Measurements from ENCODE around the gene LHFPL3.

LHFPL3 gene

DNA sequence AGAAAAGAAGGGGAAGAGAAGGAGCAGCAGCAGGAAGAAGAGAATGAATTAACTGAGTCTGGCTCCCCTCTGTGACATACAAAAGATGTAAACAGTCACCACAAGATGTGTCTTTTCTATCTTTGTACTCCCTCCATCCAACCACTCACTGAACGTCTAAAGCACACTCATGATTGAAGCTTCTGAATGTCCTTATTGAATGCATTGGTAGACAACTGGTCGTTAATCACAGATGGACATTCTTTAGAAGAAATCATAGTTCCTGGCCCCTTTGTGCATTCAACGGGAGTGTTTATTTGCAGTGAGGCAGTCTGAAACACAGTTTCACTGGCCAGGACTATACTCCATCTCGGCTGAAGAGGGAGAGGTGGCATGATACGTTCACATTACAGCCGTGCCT lies 479.3 kb downstream of the LHFPL3 start:
- no peak for DNase-seq

DNA sequence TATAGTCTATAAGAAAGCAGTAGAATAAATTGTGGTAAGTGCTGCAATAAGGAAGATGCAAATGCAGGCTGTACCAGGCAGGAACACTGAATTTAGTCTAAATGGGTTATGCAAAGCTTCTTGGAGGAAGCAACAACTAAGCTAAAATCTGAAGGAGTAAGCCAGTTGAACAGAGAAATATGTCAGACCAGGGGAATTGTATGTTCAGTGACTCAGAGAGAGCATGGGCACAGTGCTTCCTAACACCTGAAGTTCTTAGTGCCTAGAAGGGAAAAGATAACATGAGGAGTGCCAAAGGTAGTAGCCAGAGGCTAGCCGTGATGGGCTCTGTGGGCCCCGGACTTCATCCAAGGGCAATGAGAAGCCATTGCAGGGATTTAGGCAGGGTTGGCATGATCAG lies 481.5 kb downstream of the LHFPL3 start:
- DNase-seq, result no peak

DNA sequence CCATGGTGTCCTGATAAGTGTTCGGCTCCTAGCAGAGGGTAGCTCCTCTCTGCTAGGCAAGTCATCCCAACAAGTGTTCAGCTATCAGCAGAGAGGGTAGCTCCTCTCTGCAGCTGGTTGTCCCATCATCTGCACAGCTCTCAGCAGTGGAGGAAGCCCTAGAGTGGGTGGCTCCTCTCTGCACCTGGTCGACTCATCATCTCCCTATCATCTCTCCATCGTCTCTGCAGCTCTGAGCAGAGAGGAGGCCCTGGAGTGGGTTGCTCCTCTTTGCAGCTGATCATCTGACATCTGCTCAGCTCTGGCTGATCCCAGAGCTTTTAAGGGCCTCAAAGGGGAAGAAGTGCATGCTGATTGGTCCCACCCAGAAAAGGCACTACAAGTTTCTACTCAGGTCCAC lies 485.7 kb downstream of the LHFPL3 start:
- DNase-seq, result no peak

DNA sequence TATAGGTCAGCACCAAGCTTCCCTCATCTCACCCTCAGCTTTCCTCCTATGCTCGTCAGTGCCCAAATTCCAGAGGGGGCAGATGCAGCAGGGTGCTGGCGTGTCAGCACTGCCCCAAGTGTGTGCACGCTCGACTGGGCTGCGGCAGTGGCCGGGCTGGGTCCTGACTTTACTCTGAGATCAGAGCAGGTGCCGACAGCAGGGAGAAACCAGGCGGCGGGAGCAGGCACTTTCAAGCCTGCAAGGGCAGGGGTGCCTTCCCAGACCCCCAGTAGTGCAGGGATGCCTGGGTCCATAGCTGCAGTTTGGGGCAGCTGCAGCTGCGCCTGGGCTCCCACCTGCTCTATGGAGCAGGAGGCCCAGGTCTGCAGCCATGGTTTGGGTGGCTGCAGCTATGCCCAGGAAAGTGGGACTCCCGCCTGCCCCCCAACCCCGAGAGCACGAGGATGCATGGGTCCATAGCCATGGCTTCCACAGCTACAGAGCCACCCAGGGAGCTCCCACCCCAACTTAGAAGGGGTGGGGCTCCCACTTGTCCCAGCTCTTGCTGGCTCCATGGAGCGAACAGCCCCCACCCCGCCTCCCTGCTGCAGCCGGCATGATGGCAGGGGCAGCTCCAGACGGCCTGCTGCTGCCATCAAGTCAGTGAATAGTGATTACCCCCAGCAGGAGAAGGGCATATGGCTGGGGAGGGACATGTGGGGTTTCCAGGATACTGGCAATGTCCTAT lies 486.4 kb downstream of the LHFPL3 start:
- no peak for DNase-seq

DNA sequence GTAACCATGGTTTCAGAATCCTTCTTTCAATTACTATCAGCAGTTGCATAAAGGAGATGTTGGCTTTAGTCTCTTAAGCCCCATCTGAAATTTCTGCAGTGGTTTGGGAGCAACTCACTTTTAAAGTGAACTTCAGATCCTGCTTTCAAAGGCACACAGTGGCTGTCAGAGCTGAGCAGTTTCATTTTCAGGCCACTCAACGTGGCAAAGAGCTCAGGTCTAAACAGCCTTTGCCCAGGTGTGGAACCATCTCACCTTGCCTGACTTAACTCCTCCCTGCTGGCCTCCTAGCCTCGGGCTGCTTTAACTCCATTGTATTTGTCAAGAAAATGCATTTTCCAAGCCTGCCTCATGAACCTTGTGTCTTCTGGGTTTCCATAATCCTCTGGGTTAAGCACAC lies 488.1 kb downstream of the LHFPL3 start:
- no peak for DNase-seq

DNA sequence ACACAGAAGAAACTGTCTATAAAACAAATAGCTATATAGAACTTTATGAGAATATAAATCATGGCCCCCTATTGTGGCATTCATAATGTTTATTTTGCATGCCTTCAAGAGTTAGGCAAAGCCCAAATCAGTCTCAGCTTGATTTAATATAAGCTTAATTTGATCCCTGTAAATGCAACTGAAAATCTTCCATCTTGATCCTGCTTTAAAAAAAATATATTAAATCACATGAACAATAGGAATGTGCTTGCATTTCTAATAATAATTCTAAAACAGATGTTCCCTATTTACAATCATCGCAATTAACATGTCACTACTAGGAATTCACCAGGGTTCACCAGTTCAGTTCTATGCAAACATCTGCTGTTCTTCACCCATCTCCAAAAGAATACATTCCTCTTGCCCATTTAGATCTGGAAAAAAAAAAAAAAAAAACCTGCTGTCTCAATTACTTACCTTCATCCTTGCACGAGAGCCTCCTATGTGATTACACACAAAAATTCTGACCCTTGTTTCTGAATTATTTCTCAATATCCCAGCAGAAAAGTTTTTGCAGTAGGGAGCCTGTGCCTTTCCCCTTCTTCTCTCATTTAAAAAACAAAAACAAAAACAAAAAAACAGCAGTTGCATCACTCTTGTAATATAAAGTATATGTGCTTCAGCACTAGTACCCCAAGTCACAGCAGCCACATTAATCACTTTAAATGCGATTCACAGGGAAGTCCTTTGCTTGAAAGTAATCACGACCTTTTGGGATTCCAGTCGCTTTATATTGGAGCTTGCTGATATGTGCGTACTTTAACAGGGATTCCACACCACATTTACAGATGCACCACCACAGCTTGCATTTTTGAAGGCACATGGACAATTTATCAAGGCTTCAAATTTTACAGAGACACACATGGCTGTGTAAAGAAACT lies 490.8 kb downstream of the LHFPL3 start:
- no peak for DNase-seq

DNA sequence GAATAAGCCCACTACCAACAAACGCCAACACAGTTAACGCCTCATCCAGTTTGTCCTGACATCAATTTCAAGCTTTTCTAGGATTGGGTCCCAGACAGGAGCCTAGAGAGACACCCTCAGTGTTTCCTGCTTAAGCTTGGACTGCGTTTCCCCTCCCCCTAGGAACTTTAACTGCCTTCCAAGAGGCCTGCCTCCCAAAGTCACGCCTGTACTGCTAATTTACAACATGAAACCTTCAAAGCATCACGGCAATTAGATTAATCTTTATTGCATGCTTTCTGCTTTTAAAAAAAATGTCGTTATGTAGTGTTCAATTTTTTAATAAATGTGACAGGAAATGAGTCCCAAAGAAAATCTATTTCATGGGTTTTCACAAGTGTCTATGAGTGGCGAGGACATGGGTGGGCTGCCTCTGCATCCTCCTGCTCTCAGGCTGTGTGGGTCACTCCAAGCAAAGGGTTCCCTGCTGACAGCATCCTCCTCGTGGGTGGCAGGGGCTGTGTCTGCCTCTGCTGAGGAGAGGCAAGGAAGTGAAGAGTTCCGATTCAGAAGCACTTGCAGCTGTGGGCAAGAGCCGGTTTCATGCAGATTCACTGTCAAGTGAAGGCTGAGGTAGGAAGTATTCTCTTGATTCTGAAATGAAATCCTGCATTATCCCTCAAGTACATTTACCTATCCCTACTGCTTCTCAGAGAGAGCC lies 492.6 kb downstream of the LHFPL3 start:
- DNase-seq, result no peak

DNA sequence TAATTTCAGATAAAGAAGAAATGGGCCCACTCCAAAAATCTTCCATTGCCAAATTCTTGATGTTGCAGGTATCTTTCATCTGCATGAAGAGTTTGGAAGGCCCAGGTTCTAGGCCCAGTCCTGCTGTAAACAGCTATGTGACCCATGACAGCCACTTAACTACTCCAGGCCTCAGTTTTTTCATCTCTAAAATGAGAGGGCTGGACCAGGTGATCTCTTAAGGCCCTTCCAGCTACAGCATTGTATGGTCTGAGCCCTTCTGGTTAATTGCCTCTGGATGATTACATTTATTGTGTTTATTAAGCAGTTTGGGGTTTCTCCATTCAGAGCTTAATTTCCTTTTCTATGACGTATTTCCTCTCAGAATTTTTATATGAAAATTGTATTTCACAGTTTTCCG lies 494.8 kb downstream of the LHFPL3 start:
- DNase-seq, result no peak

DNA sequence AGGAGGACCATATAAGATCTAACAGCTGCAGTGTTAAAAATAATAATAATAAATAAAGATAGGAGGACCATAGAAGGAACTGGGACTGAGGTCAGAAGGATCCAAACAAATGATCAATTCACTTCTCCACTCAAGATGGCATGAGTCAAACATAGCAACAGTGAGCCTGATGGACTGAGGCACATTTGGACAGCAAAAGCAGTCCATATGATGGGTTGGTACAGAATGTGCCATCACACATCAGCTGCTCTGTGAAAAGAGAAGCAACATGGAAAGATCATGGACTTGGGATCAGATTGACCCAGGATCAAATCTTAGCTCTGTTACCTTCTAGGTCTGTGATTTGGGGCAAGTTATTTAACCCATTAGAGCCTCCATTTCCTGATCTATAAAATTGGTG lies 496.7 kb downstream of the LHFPL3 start:
- DNase-seq, result no peak

DNA sequence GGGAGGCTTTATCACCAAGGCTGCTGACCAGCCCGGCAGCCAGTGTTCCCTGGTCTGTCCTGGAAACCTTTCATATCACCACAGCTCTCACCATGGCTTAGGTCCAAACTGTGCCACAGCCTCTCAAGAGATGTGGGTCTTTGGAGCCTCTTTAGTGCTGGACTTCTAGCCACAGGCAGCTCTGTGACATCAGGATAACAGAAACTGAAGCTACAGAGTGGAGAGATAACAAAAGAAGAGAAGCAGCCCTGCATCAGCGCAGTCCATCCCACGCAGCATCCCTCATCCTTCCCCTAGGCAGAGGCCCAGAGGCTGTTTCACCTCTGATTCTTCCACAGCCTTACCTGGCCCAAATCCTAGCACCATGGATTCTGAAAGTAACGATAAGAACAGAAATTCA lies 497.7 kb downstream of the LHFPL3 start:
- DNase-seq, result no peak

DNA sequence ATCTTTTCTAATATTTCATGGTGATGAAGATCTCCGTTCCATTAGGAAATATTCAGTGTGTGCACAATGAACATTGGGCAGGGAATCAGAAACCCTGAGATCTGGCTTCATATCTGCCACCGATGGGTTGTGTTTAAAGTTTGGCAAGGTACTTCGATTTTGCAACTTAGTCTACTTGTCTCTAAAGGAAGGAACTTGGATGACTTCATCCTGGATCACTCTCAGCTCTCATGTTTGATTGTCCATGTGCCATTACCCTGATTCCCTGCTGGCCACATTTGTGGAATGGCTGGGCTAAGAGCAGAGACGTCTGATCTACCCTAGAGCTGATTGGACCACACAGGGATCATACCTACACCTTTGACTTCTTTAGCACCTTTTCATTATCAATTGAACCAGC lies 508.6 kb downstream of the LHFPL3 start:
- no peak for DNase-seq

DNA sequence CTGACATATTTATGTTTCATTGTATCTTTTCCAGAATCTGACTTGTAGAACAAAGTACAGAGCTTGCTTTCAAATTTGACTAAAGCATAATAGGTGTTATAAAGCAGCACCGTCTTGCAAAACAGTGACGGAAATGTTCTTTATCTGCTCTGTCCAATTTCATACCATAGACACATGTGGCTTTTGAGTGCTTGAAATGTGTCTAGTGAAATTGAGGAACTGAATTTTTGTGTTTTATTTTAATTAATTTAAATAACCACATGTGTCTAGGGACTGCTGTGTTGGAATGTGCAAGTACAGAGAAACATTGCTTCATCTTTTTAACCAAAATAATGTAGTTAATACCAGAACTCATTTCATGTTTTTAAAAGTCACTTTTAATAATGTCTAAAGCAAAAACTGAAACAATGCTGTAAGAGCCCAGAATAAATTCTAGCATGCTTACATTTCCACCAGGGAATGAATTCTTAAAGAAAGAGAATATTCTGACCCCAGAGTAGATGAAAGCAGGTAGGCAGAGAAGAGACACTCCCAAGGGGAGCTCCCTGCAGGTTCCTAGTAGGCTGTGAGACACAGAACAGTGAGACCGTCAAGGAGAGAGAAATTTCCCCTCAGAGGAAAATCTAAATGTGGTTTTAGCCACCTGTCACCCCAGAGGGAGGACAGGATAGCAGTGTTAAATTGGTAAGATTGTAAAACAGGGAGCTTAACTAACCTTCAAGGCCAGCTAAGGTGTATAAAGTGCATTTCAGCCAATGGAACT lies 510.3 kb downstream of the LHFPL3 start:
- no peak for DNase-seq

DNA sequence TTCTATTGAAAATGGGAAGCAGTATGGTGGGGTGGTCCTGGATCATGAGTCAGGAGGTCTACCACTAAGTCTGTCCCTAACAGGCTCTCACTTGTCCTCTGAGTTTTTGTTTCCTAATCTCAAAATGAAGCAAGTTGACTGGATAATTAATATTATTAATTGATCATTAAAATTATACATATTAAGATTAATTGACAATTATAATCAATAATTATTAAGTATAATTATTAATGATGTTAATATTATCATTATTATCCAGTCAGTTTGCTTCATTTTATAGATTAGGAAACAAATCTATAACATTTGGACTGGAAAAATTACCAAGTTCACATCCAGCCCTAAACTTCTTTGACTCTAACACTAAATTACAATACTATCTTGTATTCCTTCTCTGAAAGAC lies 511.4 kb downstream of the LHFPL3 start:
- DNase-seq, result no peak

DNA sequence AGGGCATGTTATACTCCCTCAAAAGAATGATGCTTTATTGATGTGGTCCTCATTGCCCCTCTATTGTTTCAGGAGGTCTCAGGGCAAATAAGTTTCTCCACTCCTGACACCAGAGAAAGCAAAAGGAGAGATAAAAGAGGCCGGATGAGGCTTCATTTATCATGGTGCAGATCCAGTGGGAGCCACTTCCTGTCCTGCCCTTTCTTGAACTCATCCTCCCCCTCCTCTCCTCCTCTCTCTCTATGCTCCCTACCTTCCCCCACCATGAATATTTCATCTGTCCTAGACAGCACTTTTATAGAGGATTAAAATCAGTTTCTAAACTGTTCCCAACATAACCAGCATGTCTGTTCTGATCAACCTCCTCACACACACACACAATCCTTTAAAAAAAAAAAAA lies 513.4 kb downstream of the LHFPL3 start:
- no peak for DNase-seq

DNA sequence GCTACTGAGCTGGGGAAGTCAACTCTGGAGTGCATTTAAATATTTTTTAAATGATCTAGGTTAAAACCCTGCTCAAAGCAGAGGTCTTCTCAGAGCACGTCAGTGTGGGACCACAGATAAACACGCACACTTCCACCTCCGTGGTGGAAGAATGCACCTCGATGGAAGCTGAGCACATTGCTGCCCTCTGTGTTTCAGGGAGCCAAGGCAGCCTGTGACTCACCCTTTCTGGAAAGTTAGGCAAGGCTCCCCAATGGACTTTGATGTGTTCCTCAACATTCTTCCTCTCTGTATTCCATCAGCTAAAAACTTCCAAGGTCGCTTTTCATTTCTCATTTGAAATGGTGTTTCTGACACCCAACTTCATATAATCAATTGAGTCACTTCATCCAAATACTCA lies 514.8 kb downstream of the LHFPL3 start:
- DNase-seq, result no peak

DNA sequence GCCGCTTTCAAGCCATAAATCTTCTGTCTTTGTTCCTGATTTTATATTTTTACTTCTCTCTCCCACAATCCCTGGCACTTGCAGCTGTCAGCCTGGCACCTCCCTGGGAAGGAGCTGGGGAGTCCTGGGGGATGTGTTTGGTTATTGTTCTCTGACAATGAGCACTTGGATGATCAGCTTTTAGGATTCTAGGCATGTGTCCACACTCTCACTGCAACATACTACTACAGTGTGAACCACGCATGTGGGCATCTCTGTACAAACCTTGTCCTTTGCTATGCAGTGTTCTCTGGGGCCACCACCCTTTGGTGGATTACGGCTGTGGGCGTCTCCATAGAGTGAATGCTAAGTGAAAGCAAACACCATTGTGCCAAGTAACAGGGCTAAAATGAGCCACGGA lies 517.2 kb downstream of the LHFPL3 start:
- no peak for DNase-seq

DNA sequence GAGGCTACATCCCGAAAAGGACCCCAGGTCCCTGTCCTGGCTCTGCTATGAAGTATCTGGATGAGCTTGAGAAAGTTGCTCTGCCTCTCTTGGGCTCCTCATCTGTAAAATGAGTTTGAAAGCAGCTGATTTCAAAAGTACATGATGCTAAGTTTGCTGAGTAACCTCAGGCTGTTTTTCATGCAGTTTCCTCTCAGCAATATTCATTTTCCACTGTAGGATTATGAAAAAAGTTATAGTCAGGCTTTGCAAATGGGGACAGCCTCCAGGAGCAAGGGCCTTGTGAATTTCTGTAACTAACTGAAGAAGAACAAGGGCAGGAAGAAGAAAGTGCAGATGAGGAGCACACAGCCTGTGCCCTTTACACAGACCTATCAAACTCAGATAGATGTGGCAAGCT lies 518.3 kb downstream of the LHFPL3 start:
- no peak for DNase-seq

DNA sequence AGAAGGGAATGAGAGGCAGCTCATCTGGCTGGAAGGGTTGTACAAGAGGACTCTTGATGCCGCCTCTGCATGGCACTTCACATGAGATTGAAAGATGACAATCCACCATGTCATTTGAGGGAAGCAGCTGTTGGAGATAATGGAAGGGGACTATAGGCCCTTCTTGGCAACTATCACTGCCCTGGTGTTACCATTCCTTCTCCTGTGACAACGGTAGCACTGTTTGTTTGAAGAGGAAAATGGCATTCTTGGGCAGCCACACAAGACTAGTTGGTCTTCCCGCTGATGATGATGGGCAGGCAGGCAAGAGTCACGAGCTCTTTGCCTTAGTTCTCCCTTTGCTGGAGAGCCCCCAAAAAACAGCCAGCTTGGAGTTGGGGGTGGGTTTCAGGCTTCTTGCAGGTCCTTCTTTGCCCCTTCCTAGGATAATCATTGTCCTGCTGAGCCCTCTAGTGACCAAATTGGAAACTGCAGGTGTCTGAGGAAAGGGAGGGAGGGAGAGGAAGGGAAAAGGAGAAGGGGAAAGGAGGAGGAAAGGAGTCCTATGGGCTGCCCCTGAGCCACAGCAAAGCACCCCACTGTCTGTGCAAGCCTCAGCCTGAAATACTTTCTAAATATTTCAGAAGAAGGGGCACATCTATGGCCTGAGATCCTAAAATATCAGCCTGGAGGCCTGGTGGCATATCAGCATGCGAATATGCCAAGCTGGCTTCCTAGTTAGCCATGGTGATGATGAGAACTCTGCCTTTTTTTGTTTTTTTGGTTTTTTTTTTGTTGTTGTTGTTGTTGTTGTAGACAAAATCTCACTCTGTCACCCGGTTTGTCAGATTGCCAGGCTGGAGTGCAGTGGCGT lies 520.0 kb downstream of the LHFPL3 start:
- peak in 1 of 2 experiments; percentile 33 for DNase-seq

DNA sequence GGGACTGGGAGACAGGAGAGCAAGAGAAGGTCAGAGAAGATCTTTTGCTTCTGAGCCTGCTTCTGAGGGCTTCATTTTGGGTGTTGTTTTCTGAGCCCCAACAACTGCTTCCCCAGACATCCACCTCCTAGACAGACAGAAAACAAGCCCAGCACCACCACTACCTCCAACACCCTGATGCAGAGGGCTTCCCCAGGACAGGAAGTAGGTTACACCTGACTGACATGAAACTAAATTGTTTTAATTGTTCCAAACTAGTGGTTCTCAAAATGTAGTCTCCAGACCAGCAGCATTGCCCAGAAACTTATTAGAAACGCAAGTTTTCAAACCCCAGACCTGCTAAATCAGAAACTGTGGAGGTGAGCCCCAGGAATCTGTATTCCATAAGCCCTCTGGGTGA lies 522.0 kb downstream of the LHFPL3 start:
- DNase-seq, result no peak

DNA sequence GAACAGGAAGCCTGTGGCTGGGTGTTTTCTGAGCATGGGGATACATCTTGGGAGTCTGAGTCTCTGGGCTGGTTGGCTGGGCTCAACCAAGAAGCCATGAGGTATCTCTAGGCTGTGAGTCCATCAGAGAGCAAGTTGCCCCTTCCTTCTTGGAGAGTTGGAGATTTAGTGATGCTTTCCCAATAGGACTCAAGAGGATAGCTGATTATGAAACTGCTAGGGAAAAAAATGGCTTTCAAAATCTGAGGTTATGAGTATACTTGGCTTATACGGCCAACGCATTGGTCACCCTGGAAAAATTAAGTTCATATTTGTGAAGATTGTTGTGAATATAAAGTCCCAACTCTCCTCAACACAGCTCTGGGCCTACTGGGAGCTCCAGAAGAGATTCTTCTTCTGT lies 522.9 kb downstream of the LHFPL3 start:
- DNase-seq, result no peak

DNA sequence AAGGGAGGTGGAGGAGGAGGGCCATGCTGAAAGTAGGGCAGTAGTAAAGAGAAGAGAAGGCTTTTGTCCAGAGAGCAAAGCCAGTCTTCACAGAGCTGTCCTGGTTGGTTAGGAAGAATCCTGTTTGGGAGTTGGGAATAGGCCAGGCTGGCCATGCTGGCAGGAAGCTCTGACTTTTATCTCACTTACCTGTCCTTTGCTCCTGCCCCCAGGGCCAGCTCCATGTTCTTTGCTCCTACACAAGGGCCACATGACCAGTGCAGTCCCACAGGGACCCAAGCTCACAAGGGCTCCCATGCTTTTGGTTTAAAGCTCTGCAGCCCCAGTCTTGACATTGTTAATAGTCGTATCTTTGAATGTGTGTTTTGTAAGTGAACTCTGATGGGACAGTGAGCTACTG lies 524.0 kb downstream of the LHFPL3 start:
- DNase-seq, result no peak

DNA sequence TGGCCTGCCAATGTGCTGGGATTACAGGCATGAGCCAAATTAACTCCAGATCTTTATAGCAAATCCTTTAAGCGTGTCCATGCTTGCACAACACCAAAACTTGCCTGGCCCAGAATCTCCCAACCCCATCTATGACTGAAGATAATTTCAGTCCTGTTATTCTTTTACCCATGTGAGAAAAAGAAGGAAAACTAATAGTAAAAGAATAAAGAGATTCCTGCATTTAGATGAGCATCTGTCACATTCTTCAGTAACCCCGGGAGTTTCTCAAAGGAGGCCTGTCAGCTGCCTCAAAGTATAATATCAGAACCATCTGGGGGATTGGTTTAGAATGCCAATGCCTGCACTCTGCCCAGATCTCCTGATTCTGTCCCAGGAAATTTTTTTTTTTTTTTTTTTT lies 527.5 kb downstream of the LHFPL3 start:
- DNase-seq, result no peak
